ENCODE results near the gene PCDH9. TPM values are rescaled to one million over a fixed set of nuclear protein-coding genes. Genes with fewer than 3 reads are reported as not detected.

PCDH9 gene
- total and polyA plus RNA-seq, 10 of the 15 experiments (the other 5 are each of a cell fraction or from before 2014, with no cell fraction given), result 0.02 to 2.3 (median 0.05) TPM; not detected in 1

DNA sequence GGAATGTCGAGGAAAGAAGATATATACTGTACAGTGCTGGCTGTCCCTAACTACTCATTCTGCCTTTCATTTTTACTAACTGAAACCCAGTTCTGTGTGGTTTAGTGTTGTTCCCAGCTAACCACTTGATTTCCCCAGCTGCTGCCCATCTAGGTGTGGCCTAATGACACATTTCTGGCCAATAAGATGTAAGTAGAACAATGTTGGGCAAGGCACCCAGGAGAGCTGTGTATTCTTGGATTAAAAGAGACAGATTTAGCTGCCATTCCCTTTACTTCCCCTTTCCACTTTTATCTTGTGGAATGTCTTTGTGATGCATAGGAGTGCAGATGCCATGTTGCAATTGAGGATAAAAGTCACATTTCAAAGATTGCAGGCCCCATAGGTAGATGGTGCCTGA lies 28.3 kb upstream of the PCDH9 start (continued):
- no peak for TF ChIP-seq ZNF207 (IDR thresholded peaks at IDR 0.05; ENCODE audit: borderline replicate concordance)
- TF ChIP-seq MEF2A (IDR thresholded peaks at IDR 0.05; ENCODE audit: insufficient read depth, low read depth, low read length), result no peak

DNA sequence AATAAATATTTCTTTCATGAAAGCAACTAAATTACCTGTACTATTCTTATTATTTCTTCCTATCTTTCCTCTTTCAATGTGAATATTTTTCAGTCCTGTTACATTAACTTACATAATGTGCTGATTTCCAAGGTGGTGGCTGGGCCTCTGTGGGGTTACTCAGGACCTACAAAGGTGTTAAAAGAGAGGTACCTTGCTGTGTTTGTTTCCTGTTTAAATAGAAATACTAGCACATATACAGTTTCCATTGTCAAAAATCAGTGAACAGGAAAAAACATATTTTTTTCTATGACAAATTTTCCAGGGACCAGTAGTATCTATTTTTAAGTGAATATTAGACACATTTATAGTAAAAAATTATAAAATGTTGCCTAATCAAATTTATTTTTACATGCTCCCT lies 8.7 kb upstream of the PCDH9 start:
- in situ Hi-C loops (cut with MboI) (no loop called here), intact Hi-C loops (cut with micrococcal nuclease; ENCODE audit: unreplicated experiment) (loop anchor here (5.0 to 10.0 kb wide), 2 partner anchors 694 to 1582 kb away; no protein-coding TSS in a partner anchor)
- RAD21 ChIA-PET (ENCODE audit: unreplicated experiment), result interaction anchor here (1.0 to 2.2 kb wide), 7 partner anchors 9 to 1582 kb away, joined by 3 to 10 read pairs (median 6); no protein-coding TSS in a partner anchor
- Histone ChIP-seq H3K36me3 (ENCODE audit: control insufficient read depth in 2 of 2, insufficient read depth in 2 of 2, low read length in 1 of 2) (no peaks in the 10 kb centered on the region), H3K9me3 (replicated peaks; ENCODE audit: control insufficient read depth, insufficient read depth, low read length) (no peaks in the 10 kb centered on the region), H3K79me2 (ENCODE audit: control insufficient read depth, insufficient read depth, low read length) (no peaks in the 10 kb centered on the region), H3K27ac (ENCODE audit: control insufficient read depth, insufficient read depth) (no peak overlapping the region), H3K4me2 (ENCODE audit: control insufficient read depth, insufficient read depth) (no peak overlapping the region), H3K27me3 (replicated peaks in 1 of 2; ENCODE audit: control insufficient read depth in 2 of 2, insufficient read depth in 2 of 2, low read length in 1 of 2) (no peaks in the 10 kb centered on the region), H2AFZ (ENCODE audit: control insufficient read depth, low read depth, low read length) (no peak overlapping the region), H3K4me1 (ENCODE audit: control insufficient read depth, insufficient read depth, low read length) (no peaks in the 10 kb centered on the region), H3K4me3 (no peak overlapping the region), H4K20me1 (ENCODE audit: control insufficient read depth, insufficient read depth) (no peaks in the 10 kb centered on the region), H3K9ac (ENCODE audit: control insufficient read depth, insufficient read depth, low read length) (no peak overlapping the region)
- DNase-seq (ENCODE audit: low read depth, low spot score) (no peak), FAIRE-seq (no peak), ATAC-seq (no peak)
- SMC1A ChIA-PET (ENCODE audit: uncharacterized antibody, unreplicated experiment), result interaction anchor here (1.0 to 1.7 kb wide), 5 partner anchors 15 to 1581 kb away, joined by 3 to 8 read pairs (median 4); no protein-coding TSS in a partner anchor
- POLR2A ChIA-PET, result no interaction called here
- CTCF ChIA-PET, result interaction anchor here (0.8 to 3.7 kb wide), 15 partner anchors 10 to 1601 kb away, joined by 3 to 18 read pairs (median 5); partner anchors contain the start of gene PCDH9
- BruUV-seq (replicated peaks), result no TSS peak
- TF ChIP-seq JUNB (IDR thresholded peaks at IDR 0.05), result no peak
- no peak for TF ChIP-seq SMARCA5 (IDR thresholded peaks at IDR 0.05)
- TF ChIP-seq MEF2A (IDR thresholded peaks at IDR 0.05; ENCODE audit: insufficient read depth, low read depth, low read length), result no peak
- TF ChIP-seq ZBED1 (IDR thresholded peaks at IDR 0.05; ENCODE audit: borderline replicate concordance), result no peak
- TF ChIP-seq CREB1 (IDR thresholded peaks at IDR 0.05; ENCODE audit: low read depth), result no peak
- no peak for TF ChIP-seq ZNF274 (IDR thresholded peaks at IDR 0.05; ENCODE audit: insufficient read depth, insufficient read length)
- TF ChIP-seq DPF2 (IDR thresholded peaks at IDR 0.05), result no peak
- no peak for TF ChIP-seq SIX5 (IDR thresholded peaks at IDR 0.05; ENCODE audit: low read depth, low read length, severe bottlenecking)
- TF ChIP-seq RBBP5 (conservative IDR thresholded peaks at IDR 0.05), result no peak
- TF ChIP-seq, protein P1, sequence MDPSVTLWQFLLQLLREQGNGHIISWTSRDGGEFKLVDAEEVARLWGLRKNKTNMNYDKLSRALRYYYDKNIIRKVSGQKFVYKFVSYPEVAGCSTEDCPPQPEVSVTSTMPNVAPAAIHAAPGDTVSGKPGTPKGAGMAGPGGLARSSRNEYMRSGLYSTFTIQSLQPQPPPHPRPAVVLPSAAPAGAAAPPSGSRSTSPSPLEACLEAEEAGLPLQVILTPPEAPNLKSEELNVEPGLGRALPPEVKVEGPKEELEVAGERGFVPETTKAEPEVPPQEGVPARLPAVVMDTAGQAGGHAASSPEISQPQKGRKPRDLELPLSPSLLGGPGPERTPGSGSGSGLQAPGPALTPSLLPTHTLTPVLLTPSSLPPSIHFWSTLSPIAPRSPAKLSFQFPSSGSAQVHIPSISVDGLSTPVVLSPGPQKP (IDR thresholded peaks at IDR 0.05; ENCODE audit: low read depth, low read length), result no peak
- TF ChIP-seq ASH2L (IDR thresholded peaks at IDR 0.05; ENCODE audit: borderline replicate concordance, low read depth), result no peak
- no peak for TF ChIP-seq YBX1 (IDR thresholded peaks at IDR 0.05)
- no peak for TF ChIP-seq HCFC1 (IDR thresholded peaks at IDR 0.05; ENCODE audit: low read length)
- TF ChIP-seq, protein P2, sequence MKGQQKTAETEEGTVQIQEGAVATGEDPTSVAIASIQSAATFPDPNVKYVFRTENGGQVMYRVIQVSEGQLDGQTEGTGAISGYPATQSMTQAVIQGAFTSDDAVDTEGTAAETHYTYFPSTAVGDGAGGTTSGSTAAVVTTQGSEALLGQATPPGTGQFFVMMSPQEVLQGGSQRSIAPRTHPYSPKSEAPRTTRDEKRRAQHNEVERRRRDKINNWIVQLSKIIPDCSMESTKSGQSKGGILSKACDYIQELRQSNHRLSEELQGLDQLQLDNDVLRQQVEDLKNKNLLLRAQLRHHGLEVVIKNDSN (IDR thresholded peaks at IDR 0.05; ENCODE audit: borderline replicate concordance, extremely low read length, insufficient read depth, low read depth, low read length), result no peak
